ENCODE results near the gene RAB33A.
"Not testable (repeated sequence)": the region's sequence is repeated elsewhere in the genome, so short reads cannot be mapped to it uniquely, and the experiment has no call there.

RAB33A gene

GRCh38 chrX:130224810-130225209 is 53.0 kb downstream of the RAB33A start:
- DNase-seq (ENCODE audit: insufficient read length, low spot score) (no peak), FAIRE-seq (no peak)
- TF ChIP-seq SPI1 (IDR thresholded peaks at IDR 0.05; ENCODE audit: low read depth, low read length) (no peak), POLR2A (IDR thresholded peaks at IDR 0.05; ENCODE audit: low read depth, low read length) (no peak), POU2F2 (IDR thresholded peaks at IDR 0.05; ENCODE audit: low read depth, low read length) (no peak), PAX5 (IDR thresholded peaks at IDR 0.05; ENCODE audit: insufficient read depth, low read length, severe bottlenecking) (no peak), TAF1 (IDR thresholded peaks at IDR 0.05; ENCODE audit: low read depth, low read length) (no peak), POLR2AphosphoS5 (IDR thresholded peaks at IDR 0.05; ENCODE audit: low read depth, low read length) (no peak)

- no peak for DNase-seq (ENCODE audit: insufficient read length, low spot score)
- TF ChIP-seq POU2F2 (IDR thresholded peaks at IDR 0.05; ENCODE audit: low read depth, low read length) (no peak), TAF1 (IDR thresholded peaks at IDR 0.05; ENCODE audit: low read depth, low read length) (no peak), SPI1 (IDR thresholded peaks at IDR 0.05; ENCODE audit: low read depth, low read length) (no peak), POLR2AphosphoS5 (IDR thresholded peaks at IDR 0.05; ENCODE audit: low read depth, low read length) (no peak), PAX5 (IDR thresholded peaks at IDR 0.05; ENCODE audit: insufficient read depth, low read length, severe bottlenecking) (no peak)
- no peak for FAIRE-seq
These were observed 57.1 kb downstream of the RAB33A start for GRCh38 chrX:130228871-130229270.

- FAIRE-seq; DNase-seq (ENCODE audit: insufficient read length, low spot score): not testable (repeated sequence)
These were observed 59.4 kb downstream of the RAB33A start for GRCh38 chrX:130231184-130231583.

Data from GM12891 (cell line).